Fibroblast of pulmonary artery (primary cell): ENCODE data around the gene FAM184B.

Source experiments
- DNase-seq: peaks from one replicate; pipeline ENCODE4 v3.0.0-alpha.2; 2010; ENCODE audit warnings: low read depth
- H3K4me3 ChIP-seq: replicated peaks from 2 replicates; pipeline ENCODE4 v1.5.1; 2011; ENCODE audit warnings: low read depth, mild to moderate bottlenecking, control low read depth, low read length, moderate library complexity
- CTCF ChIP-seq: IDR thresholded peaks from 2 replicates; pipeline ENCODE4 v1.5.1; 2011; ENCODE audit warnings: mild to moderate bottlenecking, control low read depth, low read length, inconsistent platforms; ENCODE audit errors: missing control alignments

The FAM184B gene

GRCh38 chr4:17797808-17798207 is 16.4 kb upstream of the FAM184B start:
- H3K4me3 ChIP-seq = no peak overlapping the region
- TF ChIP-seq CTCF = no peak
- DNase-seq = no peak

- no peak overlapping the region for H3K4me3 ChIP-seq
- TF ChIP-seq CTCF = no peak
- no peak for DNase-seq
These were observed 13.3 kb upstream of the FAM184B start for GRCh38 chr4:17794730-17795129.

GRCh38 chr4:17788956-17789355 is 7.5 kb upstream of the FAM184B start:
- no peak for DNase-seq
- no peak overlapping the region for H3K4me3 ChIP-seq
- no peak for TF ChIP-seq CTCF

- DNase-seq = no peak
- TF ChIP-seq CTCF = no peak
- H3K4me3 ChIP-seq = no peak overlapping the region
These were observed 5.9 kb upstream of the FAM184B start for GRCh38 chr4:17787315-17787714.

GRCh38 chr4:17786567-17786966 is 5.1 kb upstream of the FAM184B start:
- TF ChIP-seq CTCF = no peak
- DNase-seq = no peak
- no peak overlapping the region for H3K4me3 ChIP-seq

GRCh38 chr4:17785858-17786257 is 4.4 kb upstream of the FAM184B start:
- H3K4me3 ChIP-seq = no peak overlapping the region
- DNase-seq = no peak
- TF ChIP-seq CTCF = no peak

- TF ChIP-seq CTCF = no peak
- no peak for DNase-seq
- H3K4me3 ChIP-seq = peak overlapping the region; percentile 47
These were observed 721 bp downstream of the FAM184B start for GRCh38 chr4:17780501-17781299.
